Measurements from ENCODE around the gene RARG.

Gene RARG

DNA sequence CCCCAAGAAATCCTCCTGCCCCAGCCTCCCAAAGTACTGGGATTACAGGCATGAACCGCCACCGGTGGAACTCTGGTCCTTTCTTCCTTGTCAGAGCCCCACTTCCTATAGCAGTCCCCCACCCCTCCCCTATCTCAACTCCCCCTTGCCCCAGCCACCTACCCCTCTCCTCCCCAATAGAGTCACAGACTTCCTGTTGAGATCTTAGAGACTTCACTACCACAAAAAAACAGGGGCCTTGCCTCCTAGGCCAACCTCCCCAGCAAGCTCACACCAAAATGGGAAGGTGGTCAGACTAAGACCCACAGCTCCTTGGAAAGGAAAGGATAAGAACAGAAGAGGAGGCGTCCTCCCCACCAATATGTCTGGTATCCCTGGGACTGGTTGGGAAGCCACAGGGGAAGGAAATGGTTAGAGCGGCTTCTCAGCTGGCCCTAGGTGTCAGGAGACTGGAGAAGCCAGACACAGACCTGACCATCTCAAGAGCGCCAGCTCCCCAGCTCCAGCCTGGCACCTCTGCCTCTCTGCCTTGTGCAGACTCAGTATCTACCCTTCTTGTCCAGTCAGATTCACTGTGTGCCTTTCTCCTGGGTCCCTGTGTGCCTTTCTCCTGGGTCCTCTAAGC, 33.4 kb downstream of the RARG start:
- TF ChIP-seq FOXP2 (optimal IDR thresholded peaks at IDR 0.05; ENCODE audit: borderline replicate concordance, extremely low read depth, extremely low read length, insufficient read depth) = no peak
- no peak for TF ChIP-seq SIN3A (IDR thresholded peaks at IDR 0.05; ENCODE audit: borderline replicate concordance, insufficient read depth, low read length)
- TF ChIP-seq, protein P1, sequence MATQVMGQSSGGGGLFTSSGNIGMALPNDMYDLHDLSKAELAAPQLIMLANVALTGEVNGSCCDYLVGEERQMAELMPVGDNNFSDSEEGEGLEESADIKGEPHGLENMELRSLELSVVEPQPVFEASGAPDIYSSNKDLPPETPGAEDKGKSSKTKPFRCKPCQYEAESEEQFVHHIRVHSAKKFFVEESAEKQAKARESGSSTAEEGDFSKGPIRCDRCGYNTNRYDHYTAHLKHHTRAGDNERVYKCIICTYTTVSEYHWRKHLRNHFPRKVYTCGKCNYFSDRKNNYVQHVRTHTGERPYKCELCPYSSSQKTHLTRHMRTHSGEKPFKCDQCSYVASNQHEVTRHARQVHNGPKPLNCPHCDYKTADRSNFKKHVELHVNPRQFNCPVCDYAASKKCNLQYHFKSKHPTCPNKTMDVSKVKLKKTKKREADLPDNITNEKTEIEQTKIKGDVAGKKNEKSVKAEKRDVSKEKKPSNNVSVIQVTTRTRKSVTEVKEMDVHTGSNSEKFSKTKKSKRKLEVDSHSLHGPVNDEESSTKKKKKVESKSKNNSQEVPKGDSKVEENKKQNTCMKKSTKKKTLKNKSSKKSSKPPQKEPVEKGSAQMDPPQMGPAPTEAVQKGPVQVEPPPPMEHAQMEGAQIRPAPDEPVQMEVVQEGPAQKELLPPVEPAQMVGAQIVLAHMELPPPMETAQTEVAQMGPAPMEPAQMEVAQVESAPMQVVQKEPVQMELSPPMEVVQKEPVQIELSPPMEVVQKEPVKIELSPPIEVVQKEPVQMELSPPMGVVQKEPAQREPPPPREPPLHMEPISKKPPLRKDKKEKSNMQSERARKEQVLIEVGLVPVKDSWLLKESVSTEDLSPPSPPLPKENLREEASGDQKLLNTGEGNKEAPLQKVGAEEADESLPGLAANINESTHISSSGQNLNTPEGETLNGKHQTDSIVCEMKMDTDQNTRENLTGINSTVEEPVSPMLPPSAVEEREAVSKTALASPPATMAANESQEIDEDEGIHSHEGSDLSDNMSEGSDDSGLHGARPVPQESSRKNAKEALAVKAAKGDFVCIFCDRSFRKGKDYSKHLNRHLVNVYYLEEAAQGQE (IDR thresholded peaks at IDR 0.05; ENCODE audit: insufficient read depth in 1 of 2, low read depth in 2 of 2, low read length in 2 of 2) = no peak
- no peak for TF ChIP-seq POLR2AphosphoS5 (IDR thresholded peaks at IDR 0.05; ENCODE audit: low read depth, low read length)
- no peak for TF ChIP-seq TAF1 (IDR thresholded peaks at IDR 0.05; ENCODE audit: borderline replicate concordance, insufficient read depth, low read length)

DNA sequence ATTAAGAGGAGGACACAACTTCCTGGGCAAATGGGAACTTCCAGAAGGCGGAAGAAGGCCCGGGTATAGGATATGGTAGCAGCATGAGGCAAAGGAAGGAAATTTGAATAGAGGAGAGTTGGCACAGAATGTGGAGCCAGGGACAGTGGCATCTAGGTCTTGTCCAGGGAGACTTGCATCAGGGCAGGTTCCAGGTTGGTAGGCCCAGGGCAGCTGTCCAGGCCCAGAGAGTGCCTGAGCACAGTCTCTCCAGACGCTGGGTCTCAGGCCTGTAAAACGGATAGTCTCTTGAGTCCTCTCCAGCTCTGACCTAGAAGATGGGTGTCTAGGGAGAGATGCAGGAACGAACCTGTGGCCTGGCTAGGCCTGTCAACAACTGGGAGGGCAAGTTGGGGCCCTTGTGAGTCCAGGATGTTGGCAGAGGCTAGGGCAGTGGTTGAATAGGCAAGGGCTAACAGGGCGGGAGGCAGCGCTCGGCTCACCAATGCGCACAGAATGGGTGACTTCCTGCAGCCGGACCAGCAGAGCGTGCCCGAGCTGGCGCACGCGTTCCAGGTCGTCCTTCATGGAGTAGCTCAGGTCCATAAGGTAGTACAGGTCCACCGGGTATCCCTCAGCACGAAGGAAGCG, 34.9 kb downstream of the RARG start:
- TF ChIP-seq FOXP2 (optimal IDR thresholded peaks at IDR 0.05; ENCODE audit: borderline replicate concordance, extremely low read depth, extremely low read length, insufficient read depth) (no peak), SIN3A (IDR thresholded peaks at IDR 0.05; ENCODE audit: borderline replicate concordance, insufficient read depth, low read length) (no peak), POLR2AphosphoS5 (IDR thresholded peaks at IDR 0.05; ENCODE audit: low read depth, low read length) (no peak), TAF1 (IDR thresholded peaks at IDR 0.05; ENCODE audit: borderline replicate concordance, insufficient read depth, low read length) (no peak)
- TF ChIP-seq, protein P1 (IDR thresholded peaks at IDR 0.05; ENCODE audit: insufficient read depth in 1 of 2, low read depth in 2 of 2, low read length in 2 of 2) = no peak

GRCh38 chr12:53196486-53196885, 35.5 kb downstream of the RARG start:
- no peak for TF ChIP-seq TAF1 (IDR thresholded peaks at IDR 0.05; ENCODE audit: borderline replicate concordance, insufficient read depth, low read length)
- TF ChIP-seq, protein P1 (IDR thresholded peaks at IDR 0.05; ENCODE audit: insufficient read depth in 1 of 2, low read depth in 2 of 2, low read length in 2 of 2) = no peak
- TF ChIP-seq SIN3A (IDR thresholded peaks at IDR 0.05; ENCODE audit: borderline replicate concordance, insufficient read depth, low read length) = no peak
- TF ChIP-seq POLR2AphosphoS5 (IDR thresholded peaks at IDR 0.05; ENCODE audit: low read depth, low read length) = no peak
- TF ChIP-seq FOXP2 (optimal IDR thresholded peaks at IDR 0.05; ENCODE audit: borderline replicate concordance, extremely low read depth, extremely low read length, insufficient read depth) = no peak

- no peak for TF ChIP-seq FOXP2 (optimal IDR thresholded peaks at IDR 0.05; ENCODE audit: borderline replicate concordance, extremely low read depth, extremely low read length, insufficient read depth)
- no peak for TF ChIP-seq SIN3A (IDR thresholded peaks at IDR 0.05; ENCODE audit: borderline replicate concordance, insufficient read depth, low read length)
- no peak for TF ChIP-seq POLR2AphosphoS5 (IDR thresholded peaks at IDR 0.05; ENCODE audit: low read depth, low read length)
- TF ChIP-seq TAF1 (IDR thresholded peaks at IDR 0.05; ENCODE audit: borderline replicate concordance, insufficient read depth, low read length) = no peak
- TF ChIP-seq, protein P1 (IDR thresholded peaks at IDR 0.05; ENCODE audit: insufficient read depth in 1 of 2, low read depth in 2 of 2, low read length in 2 of 2) = no peak
Observed at GRCh38 chr12:53195516-53196420, 36.2 kb downstream of the RARG start.

Data from PFSK-1 (cell line).